Type B pancreatic cell (in vitro differentiated cells): ENCODE data around the gene ERICH6. TPM values are rescaled to one million over a fixed set of nuclear protein-coding genes. Genes with fewer than 3 reads are reported as not detected.

Experiments used
- DNase-seq: peaks from one replicate; pipeline ENCODE4 v3.0.0; 2021; ENCODE audit warnings: mixed read lengths; ENCODE audit not compliant: unreplicated experiment; ENCODE audit errors: extremely low spot score
- H3K27ac Mint-ChIP-seq: 2 replicates; pipeline ENCODE4 v1.8.0; 2021; ENCODE audit warnings: mild to moderate bottlenecking, mixed read lengths
- H3K27me3 Mint-ChIP-seq: 2 replicates; pipeline ENCODE4 v1.8.0; 2021; ENCODE audit warnings: mixed read lengths
- H3K36me3 Mint-ChIP-seq: 2 replicates; pipeline ENCODE4 v1.8.0; 2021; ENCODE audit warnings: mixed read lengths
- H3K4me1 Mint-ChIP-seq: one replicate; pipeline ENCODE4 v1.8.0; 2021; ENCODE audit warnings: mixed read lengths; ENCODE audit not compliant: unreplicated experiment
- H3K4me3 Mint-ChIP-seq: 2 replicates; pipeline ENCODE4 v1.8.0; 2021; ENCODE audit warnings: mild to moderate bottlenecking, mixed read lengths
- H3K9me3 Mint-ChIP-seq: 2 replicates; pipeline ENCODE4 v1.8.0; 2021; ENCODE audit warnings: mixed read lengths
- total RNA-seq: library from RNA; stranded (reverse); gene quantifications from 2 replicates; pipeline ENCODE4 v1.2.1, GENCODE V29; 2021; ENCODE audit warnings: low replicate concordance
- TF ChIP-seq, protein P1 (sequence below): fragments of 200-600 bp; sonication (generic); conservative IDR thresholded peaks from 2 replicates; pipeline ENCODE4 v1.5.0; 2021; ENCODE audit warnings: antibody characterized with exemption, mild to moderate bottlenecking

ERICH6 gene
- total RNA-seq, 1 donor from 2014 or later: not detected

DNA sequence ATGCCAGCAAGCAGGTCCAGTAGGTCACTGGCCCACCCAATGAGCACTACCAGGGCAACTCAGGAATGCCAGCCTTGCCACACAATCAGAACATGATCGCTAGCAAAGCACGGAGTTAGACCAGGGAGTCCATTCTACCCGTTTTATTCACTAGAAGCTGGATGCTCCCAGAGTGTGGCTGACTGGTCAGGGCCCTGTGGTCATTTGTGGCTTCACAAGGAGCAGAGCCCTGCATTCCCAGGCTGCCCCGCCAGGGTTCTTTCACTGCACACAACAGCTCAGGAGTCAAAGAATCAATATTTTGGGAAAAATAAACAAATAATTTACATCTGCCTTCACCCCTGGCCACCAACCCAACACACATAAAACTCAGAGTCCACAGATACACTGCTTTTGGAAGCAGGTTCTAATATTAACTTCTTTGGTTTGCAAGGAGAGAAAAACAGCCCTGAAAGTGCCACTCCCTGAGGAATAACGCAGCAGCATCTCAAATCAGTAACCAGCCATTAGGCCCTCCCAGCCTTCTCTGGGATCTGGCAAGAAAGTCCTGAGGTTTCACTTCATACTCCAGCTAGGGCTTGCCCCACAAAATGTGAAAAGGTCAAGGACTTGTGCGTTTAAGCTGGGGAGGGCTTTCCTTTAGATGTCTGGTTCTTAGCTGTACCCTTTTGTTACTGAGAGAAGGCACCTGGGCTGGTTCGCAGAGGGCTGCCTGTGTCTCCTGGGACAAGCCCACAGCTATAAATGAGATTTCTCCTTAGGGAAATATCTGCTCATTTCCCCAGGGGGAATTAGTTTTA is 43.3 kb upstream of the ERICH6 start:
- H3K36me3 Mint-ChIP-seq: peaks cover 9% of the 10 kb centered on the region
- no peaks in the 10 kb centered on the region for H3K9me3 Mint-ChIP-seq
- no peak for DNase-seq
- TF ChIP-seq, protein P1, sequence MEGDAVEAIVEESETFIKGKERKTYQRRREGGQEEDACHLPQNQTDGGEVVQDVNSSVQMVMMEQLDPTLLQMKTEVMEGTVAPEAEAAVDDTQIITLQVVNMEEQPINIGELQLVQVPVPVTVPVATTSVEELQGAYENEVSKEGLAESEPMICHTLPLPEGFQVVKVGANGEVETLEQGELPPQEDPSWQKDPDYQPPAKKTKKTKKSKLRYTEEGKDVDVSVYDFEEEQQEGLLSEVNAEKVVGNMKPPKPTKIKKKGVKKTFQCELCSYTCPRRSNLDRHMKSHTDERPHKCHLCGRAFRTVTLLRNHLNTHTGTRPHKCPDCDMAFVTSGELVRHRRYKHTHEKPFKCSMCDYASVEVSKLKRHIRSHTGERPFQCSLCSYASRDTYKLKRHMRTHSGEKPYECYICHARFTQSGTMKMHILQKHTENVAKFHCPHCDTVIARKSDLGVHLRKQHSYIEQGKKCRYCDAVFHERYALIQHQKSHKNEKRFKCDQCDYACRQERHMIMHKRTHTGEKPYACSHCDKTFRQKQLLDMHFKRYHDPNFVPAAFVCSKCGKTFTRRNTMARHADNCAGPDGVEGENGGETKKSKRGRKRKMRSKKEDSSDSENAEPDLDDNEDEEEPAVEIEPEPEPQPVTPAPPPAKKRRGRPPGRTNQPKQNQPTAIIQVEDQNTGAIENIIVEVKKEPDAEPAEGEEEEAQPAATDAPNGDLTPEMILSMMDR: no peak
- no peak overlapping the region for H3K27ac Mint-ChIP-seq
- peaks cover 33% of the 10 kb centered on the region for H3K4me1 Mint-ChIP-seq
- no peaks in the 10 kb centered on the region for H3K27me3 Mint-ChIP-seq
- no peak overlapping the region for H3K4me3 Mint-ChIP-seq

DNA sequence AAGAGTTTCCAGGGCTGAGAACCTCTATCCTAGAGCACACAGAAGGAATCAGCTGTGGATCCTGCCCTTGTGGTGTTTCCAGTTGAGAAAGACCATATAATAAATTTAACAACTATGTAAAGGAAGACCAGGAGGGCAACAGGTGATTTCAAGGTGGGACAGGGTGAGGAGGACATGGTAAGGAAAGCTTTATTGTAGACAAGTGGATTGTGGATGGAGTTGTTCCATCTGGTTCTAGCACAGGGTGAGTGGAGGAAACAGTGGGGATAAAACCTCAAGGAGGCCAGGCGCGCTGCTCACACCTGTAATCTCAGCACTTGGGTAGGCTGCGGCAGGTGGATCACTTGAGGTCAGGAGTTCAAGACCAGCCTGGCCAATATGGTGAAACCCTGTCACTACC is 42.1 kb upstream of the ERICH6 start:
- Mint-ChIP-seq H3K4me1 (peaks cover 31% of the 10 kb centered on the region), H3K36me3 (peaks cover 16% of the 10 kb centered on the region), H3K4me3 (no peak overlapping the region), H3K27me3 (no peaks in the 10 kb centered on the region), H3K27ac (no peak overlapping the region), H3K9me3 (no peaks in the 10 kb centered on the region)
- no peak for DNase-seq
- TF ChIP-seq, protein P1: no peak

DNA sequence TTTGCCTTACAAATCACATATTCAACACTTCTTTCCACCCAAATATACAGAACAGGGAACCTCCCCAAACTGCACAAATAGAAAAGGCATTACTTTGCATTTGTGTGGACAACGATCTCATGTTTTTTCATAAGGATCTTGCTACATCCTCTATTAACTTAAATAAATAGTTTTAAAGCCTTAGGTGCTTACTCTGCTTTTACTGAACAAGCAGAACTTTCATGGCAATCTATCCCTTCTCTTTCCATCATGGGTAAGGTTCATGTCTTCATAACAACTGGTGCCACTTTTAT is 41.1 kb upstream of the ERICH6 start:
- TF ChIP-seq, protein P1: no peak
- Mint-ChIP-seq H3K27ac (peak overlapping the region; percentile 12), H3K27me3 (no peaks in the 10 kb centered on the region), H3K9me3 (no peaks in the 10 kb centered on the region), H3K4me3 (no peak overlapping the region), H3K36me3 (peaks cover 16% of the 10 kb centered on the region), H3K4me1 (peaks cover 31% of the 10 kb centered on the region)
- DNase-seq: no peak

DNA sequence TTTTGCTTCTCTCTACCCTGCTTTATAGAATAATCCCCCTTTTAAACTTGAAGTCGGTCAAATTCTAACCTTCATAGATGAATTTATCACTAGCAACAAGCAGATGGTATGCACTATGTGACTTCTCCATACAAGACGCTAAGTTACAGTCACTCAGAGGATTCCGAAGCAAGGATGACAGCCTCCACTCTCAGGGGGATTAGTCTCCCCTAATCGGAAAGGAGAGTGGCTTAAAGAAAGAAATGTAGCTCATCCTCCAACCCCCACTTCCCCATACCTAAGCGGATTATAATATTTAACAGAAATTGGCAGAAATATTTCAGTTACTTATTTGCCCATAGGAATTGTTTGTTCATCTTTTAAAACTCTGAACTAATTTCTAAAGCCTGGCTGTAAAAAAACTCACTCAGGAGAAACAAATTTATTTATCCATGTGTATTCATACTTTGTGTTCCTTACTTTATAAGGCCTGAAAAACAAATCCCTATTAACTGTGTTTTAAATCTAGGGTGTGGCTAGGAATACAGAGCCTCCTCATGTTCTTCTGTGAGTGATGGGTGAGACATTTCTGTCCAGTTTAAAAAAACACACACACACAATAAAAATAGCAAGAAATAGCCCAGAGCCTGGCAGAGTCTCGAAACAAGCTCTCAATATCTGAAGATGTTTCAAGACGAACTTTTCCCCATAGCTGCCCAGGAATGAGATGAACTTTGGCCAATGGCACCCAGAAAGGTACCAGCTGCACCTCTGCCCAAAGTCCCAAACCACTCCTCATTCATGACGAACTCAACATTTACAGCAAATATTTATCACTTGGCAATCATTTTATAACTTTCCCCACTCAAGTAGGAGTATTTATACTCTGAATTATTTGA is 40.6 kb upstream of the ERICH6 start:
- Mint-ChIP-seq H3K9me3 (no peaks in the 10 kb centered on the region), H3K4me3 (no peak overlapping the region), H3K36me3 (peaks cover 16% of the 10 kb centered on the region), H3K27ac (peak overlapping the region; percentile 12), H3K27me3 (no peaks in the 10 kb centered on the region), H3K4me1 (peaks cover 31% of the 10 kb centered on the region)
- no peak for DNase-seq
- TF ChIP-seq, protein P1: no peak

DNA sequence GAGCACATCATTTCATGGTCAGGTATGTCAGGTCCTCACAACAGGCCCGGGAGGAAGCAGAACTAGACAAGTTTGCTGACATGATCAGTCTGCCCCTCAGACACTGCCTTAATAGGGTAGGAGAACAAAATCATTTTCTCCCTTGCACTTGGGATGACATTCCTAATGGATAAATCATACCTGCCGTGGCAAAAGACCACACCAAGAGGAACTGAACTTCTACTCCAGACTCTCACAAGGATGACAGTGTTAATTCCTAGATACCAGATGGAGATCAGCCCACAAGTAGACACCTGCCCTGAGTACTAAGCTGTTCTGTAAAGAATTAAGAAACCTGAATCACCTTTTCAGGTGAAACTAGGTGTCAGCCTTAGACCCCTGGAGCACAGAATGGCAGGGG is 39.8 kb upstream of the ERICH6 start:
- Mint-ChIP-seq H3K27ac (no peak overlapping the region), H3K36me3 (peaks cover 16% of the 10 kb centered on the region), H3K4me1 (peaks cover 26% of the 10 kb centered on the region), H3K4me3 (no peak overlapping the region), H3K9me3 (no peaks in the 10 kb centered on the region), H3K27me3 (no peaks in the 10 kb centered on the region)
- DNase-seq: no peak
- TF ChIP-seq, protein P1: no peak
